Activated CD4-positive, CD25-positive, alpha-beta regulatory T cell treated with anti-CD3 and anti-CD28 coated beads, Interleukin-2, amount 50 U/mL, for 16 hours (primary cell): Measurements from ENCODE around the gene NRXN2.
"Not testable (repeated sequence)": the region's sequence is repeated elsewhere in the genome, so short reads cannot be mapped to it uniquely, and the experiment has no call there.

ENCODE experiments used
- DNase-seq: peaks from one replicate; pipeline ENCODE4 v3.0.0-alpha.2; 2020; ENCODE audit warnings: low read depth, low spot score

Gene NRXN2

GRCh38 chr11:64566042-64566914 is 156.7 kb downstream of the NRXN2 start:
- DNase-seq = no peak

GRCh38 chr11:64564947-64565889 is 157.8 kb downstream of the NRXN2 start:
- DNase-seq = no peak

- DNase-seq = no peak
These were observed 158.6 kb downstream of the NRXN2 start for GRCh38 chr11:64564419-64564818.

- DNase-seq = no peak
These were observed 159.0 kb downstream of the NRXN2 start for GRCh38 chr11:64563966-64564365.

GRCh38 chr11:64562723-64563351 is 160.2 kb downstream of the NRXN2 start:
- no peak for DNase-seq

- no peak for DNase-seq
These were observed 160.8 kb downstream of the NRXN2 start for GRCh38 chr11:64561984-64562722.

- DNase-seq = not testable (repeated sequence)
These were observed 161.6 kb downstream of the NRXN2 start for GRCh38 chr11:64561429-64561828.

GRCh38 chr11:64560941-64561340 is 162.1 kb downstream of the NRXN2 start:
- DNase-seq = no peak

GRCh38 chr11:64560139-64560771 is 162.7 kb downstream of the NRXN2 start:
- no peak for DNase-seq

- DNase-seq = no peak
These were observed 163.5 kb downstream of the NRXN2 start for GRCh38 chr11:64559351-64560138.

GRCh38 chr11:64558869-64559268 is 164.1 kb downstream of the NRXN2 start:
- no peak for DNase-seq

GRCh38 chr11:64558065-64558745 is 164.8 kb downstream of the NRXN2 start:
- DNase-seq = no peak

- no peak for DNase-seq
These were observed 166.2 kb downstream of the NRXN2 start for GRCh38 chr11:64556721-64557250.
